RKO (cell line): Measurements from ENCODE around the gene WFIKKN1.

Source experiments
- DNase-seq: peaks from one replicate; pipeline ENCODE4 v3.0.0-alpha.2; 2016; ENCODE audit warnings: low spot score

Gene WFIKKN1

GRCh38 chr16:674214-674881 is 43.6 kb downstream of the WFIKKN1 start:
- DNase-seq = no peak

- no peak for DNase-seq
These were observed 44.4 kb downstream of the WFIKKN1 start, which contains the start of gene RHBDL1 for GRCh38 chr16:674968-675883. Gene RHBDL1, plus strand, starts transcription at chr16:675671. Its CDS starts 120 bp downstream, at chr16:675791.

DNA sequence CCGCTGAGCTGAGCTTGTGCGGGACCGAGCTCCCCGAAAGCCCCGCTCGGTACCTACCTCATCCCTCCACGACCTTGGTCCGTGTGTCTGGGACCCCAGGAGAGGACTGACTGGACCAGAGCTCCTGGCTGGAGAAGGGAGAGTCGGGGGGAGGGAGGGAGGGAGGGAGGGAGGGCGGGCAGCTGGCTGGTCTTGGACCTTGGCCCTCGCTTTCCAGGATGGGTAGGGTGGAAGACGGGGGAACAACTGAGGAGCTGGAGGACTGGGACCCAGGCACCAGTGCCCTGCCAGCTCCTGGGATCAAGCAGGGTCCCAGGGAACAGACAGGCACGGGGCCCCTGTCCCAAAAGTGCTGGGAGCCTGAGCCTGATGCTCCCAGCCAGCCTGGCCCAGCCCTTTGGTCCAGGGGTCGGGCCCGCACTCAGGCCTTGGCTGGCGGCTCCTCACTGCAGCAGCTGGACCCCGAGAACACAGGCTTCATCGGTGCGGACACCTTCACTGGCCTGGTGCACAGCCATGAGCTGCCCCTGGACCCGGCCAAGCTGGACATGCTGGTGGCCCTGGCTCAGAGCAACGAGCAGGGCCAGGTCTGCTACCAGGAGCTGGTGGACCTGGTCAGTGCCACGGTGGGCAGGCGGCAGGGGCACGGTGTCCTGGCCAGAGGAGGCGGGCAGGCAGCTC is 45.2 kb downstream of the WFIKKN1 start:
- no peak for DNase-seq

- no peak for DNase-seq
These were observed 45.7 kb downstream of the WFIKKN1 start for GRCh38 chr16:676565-676902.

DNA sequence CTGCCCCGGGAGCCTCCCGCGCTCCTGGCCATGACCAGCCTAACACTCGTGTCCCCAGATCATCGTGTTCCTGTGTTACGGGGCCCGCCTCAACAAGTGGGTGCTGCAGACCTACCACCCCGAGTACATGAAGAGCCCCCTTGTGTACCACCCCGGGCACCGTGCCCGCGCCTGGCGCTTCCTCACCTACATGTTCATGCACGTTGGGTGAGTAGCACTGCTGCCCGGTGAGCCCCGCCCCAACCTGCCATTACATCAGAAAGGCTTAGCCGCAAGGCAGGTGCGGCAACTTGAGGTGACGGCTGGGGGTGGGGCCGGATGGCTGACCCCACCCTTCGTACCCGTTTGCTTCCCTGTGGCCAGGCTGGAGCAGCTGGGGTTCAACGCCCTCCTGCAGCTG is 46.1 kb downstream of the WFIKKN1 start:
- DNase-seq = no peak

DNA sequence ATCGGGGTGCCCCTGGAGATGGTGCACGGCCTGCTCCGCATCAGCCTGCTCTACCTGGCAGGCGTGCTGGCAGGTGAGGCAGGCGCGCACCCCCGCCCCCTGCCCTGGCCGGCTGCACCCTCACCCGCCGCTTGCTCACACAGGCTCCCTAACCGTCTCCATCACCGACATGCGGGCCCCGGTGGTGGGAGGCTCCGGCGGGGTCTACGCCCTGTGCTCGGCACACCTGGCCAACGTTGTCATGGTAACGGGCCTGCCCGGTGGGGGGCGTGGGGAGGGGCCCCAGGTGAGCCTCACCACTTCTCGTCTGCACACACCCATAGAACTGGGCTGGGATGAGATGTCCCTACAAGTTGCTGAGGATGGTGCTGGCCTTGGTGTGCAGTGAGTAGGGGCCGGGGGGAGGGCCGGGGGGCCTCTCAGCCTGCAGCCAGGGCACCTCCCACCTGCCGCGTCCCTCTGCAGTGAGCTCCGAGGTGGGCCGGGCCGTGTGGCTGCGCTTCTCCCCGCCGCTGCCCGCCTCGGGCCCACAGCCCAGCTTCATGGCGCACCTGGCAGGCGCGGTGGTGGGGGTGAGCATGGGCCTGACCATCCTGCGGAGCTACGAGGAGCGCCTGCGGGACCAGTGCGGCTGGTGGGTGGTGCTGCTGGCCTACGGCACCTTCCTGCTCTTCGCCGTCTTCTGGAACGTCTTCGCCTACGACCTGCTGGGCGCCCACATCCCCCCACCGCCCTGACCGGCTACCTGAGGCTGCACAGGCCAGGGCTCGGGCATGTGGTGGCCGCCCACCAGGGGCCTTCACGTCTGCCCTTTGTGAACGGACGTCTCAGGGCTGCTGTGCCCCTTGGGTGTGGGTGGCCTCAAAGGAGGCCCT is 46.8 kb downstream of the WFIKKN1 start:
- no peak for DNase-seq

DNA sequence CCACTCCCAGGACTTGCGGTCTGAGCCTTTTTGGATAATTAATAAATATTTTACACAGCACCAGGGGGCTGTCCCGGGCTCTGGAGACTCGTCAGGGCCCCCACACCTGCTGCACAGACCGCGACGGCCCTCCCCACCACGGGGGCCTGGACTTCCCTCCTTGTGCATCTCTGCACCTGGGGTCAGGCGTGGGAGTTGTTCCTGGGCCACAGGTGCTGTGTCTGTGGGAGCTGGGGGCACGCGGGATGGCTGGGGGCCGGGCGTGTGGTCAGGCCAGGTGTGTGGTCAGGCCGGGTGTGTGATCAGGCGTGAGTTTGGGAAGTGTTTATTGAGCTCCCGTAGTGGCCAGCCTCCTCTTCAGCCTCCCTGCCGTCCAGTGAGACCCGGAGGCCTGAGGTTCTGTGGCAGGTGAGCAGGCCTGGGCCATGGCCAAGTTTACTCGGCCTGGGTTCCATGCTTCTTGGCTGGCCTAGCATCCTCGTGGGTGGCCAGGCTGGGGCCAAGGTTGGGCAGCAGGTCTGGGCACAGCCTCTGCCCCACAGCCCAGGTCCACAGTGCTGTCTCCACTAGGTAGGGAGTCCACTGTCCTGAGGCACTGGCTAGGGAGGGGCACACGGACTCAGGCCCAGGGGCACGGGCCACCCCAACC is 47.5 kb downstream of the WFIKKN1 start:
- DNase-seq = no peak

DNA sequence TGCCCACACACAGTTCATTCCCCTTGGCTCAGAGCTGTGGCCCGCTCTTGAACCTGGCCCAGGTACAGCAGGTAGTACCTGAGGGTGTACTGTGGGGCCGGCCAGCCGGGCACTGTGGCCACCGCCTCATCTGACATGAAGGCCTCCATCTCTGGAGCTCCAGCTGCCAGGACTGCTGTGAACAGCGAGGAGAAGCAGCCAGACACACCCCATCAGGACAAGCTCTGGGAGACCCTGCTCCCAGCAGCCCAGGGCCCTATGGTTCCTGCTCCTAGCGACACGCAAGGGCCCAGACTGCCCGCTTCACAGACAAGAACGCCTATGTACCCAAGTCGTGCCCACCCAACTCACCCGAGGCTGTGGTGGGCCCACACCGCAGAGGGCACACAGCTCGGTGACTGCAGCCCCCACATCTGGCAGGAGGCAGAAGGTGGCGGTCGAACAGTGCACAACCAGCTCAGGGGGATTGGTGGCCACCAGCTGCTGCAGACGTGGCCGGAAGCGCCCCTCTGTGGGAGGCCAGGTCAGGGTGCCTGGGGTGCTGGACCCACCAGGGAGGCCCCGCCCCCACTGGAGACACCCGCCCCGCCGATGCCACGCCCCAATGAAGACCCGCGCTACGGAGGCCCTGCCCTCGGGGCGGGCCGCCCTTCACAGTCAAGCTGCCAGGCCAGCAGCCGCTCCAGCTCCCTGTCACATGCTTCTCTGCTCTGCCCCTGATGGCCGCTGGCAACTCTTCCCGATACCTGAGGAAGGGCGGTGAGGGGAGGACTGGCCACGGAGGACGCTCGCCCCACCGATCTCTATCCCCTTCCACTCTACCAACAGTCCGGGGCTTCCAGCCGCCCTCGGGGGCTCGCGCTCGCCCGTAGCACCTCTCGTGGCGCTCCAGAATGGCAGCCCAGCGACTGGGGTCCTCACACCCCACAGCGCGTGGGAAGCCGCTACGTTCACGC is 48.4 kb downstream of the WFIKKN1 start:
- DNase-seq = peak; percentile 76

- DNase-seq = peak; percentile 88
These were observed 49.2 kb downstream of the WFIKKN1 start, which contains the start of gene STUB1 for GRCh38 chr16:679814-680624. Gene STUB1, plus strand, starts transcription at chr16:680410. Its CDS starts 116 bp downstream, at chr16:680526.

- no peak for DNase-seq
These were observed 49.8 kb downstream of the WFIKKN1 start for GRCh38 chr16:680625-680945.

DNA sequence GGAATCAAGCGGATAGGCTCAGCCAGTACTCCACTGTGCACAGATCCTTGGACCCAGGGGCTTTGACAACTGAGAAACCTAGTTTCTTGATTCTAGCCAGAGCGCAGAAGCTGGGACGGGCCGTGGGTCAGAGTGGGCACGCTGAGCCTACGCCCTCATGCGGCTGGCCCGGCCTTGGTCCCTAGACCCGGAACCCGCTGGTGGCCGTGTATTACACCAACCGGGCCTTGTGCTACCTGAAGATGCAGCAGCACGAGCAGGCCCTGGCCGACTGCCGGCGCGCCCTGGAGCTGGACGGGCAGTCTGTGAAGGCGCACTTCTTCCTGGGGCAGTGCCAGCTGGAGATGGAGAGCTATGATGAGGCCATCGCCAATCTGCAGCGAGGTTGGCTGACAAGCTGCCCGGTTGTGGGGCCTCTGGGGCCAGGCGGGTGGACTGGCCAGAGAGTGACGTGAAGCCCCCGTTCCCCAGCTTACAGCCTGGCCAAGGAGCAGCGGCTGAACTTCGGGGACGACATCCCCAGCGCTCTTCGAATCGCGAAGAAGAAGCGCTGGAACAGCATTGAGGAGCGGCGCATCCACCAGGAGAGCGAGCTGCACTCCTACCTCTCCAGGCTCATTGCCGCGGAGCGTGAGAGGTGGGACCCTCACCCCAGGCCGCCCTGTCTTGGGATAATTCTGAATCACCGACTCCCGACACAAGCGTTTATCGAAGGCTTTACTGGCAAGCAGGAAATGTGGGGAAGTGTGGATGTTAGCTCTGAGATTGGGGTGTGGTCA is 50.4 kb downstream of the WFIKKN1 start:
- DNase-seq = peak; percentile 87

DNA sequence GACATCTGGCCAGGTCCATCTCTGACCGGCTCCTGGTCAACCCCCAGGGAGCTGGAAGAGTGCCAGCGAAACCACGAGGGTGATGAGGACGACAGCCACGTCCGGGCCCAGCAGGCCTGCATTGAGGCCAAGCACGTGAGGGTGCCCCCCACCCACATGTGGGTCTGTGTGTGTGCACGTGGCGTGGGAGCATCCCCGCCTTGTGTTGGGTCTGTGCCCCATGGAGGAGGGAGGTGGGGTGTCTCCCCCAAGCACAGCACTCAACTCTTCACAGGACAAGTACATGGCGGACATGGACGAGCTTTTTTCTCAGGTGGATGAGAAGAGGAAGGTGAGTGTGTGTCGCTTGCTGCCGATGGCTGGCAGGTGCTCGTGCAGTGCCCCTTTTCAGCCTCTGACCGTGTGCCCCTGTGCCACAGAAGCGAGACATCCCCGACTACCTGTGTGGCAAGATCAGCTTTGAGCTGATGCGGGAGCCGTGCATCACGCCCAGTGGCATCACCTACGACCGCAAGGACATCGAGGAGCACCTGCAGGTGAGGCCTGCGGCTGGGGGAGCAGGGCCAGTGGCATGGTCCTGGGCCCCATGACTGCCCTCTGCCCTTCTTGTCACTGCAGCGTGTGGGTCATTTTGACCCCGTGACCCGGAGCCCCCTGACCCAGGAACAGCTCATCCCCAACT is 51.1 kb downstream of the WFIKKN1 start:
- DNase-seq = peak; percentile 74

DNA sequence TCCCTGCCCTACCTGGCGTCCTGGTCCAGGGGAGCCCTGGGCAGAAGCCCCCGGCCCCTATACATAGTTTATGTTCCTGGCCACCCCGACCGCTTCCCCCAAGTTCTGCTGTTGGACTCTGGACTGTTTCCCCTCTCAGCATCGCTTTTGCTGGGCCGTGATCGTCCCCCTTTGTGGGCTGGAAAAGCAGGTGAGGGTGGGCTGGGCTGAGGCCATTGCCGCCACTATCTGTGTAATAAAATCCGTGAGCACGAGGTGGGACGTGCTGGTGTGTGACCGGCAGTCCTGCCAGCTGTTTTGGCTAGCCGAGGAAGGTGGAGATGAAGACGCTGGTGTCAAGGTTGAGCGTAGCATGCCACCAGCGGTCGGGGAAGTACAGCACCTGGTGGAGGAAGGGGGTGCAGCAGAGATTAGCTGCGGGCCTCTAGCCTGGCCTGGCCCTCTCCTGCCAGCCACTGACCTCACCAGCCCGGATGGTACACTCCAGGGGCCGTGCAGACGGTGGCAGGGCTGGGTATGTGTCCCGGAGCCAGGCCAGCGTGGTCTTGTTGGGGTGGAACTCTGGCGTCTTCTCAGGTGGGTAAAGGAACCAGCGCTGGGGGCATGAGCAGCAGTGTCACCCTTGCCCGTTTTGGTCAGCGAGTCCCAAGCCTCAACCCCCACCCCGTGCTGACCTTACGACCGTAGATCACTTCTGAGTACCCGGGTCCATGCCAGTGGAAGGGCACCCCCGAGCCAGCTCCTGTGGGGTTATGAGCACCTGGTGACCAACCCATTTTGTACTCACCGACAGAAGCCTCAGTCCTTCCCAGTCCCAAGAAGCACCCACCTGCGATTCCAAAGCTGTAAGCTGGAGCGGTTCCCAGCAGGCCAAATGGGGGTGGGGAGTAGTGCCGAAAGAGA is 52.0 kb downstream of the WFIKKN1 start:
- DNase-seq = peak; percentile 52

- peak; percentile 49 for DNase-seq
These were observed 52.7 kb downstream of the WFIKKN1 start for GRCh38 chr16:683396-684070.
